ENCODE results near the gene GPHB5.
"Not testable (repeated sequence)": the region's sequence is repeated elsewhere in the genome, so short reads cannot be mapped to it uniquely, and the experiment has no call there.

GPHB5 gene, protein sequence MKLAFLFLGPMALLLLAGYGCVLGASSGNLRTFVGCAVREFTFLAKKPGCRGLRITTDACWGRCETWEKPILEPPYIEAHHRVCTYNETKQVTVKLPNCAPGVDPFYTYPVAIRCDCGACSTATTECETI

DNA sequence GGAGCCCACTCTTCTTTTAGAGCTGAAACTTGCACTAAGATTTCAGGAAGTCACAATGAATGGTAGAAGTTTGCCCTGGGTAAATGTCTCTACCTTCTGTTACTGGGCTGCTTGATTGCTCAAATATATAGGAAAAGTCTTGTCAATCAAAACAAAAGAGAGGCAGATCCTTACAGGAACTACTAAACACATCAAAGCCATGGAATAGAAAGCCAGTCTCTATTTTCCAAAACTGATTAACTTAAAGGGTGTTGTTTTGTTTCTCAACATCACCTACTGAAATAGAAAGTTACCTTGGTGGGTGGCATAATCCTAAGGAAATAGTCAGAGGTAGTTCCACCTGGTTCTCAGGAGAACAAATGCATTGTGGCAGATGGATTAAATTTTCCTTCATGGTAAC is at the start of gene GPHB5:
Gene GPHB5 (minus strand): TSS at position 101 of the 400 bp plus-strand sequence. CDS start 1,086 bp downstream, outside the sequence.
- no peak for DNase-seq (ENCODE audit: low read depth, low spot score)

GRCh38 chr14:63367742-63368364 is 49.1 kb upstream of the GPHB5 start:
- DNase-seq (ENCODE audit: low read depth, low spot score), result no peak

DNA sequence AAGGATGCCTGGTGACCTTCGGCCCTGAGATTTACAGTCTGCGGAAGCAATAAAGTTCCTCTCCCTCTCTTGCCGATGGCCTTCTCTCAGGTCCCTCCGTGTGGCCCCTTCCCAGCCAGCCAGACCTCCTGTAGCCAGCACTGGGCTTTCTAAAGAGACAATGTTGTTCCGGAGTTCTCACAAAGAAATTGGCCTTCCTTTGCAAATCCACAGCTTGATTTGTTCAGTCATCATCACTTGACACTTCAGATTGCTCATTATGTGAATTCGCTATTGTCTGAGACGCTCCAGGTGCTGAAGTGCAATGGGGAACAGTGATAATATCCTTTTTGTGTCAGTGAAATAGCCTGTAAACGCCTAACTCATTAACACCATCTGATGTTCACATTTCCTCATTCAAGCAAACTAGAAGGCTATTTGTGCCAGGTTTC is 43.7 kb upstream of the GPHB5 start:
- no peak for DNase-seq (ENCODE audit: low read depth, low spot score)

DNA sequence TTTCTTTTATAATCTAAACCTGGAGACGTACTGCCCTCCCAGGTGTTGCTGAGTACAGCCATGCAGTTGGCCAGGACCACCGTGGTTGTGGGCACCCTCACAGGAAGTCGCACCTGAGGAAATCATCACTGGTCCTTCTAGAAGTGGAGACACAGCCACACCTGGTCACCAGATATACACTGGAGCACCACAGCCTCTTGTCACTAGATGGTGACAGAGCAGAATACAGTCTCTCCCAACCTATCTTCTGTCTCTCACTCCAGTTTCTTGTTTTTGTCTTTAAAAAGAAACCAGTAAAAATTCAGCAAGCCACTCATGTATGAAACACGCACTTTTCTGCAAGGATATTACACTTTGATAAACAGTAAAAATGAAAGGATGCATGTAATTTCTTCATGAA is 43.1 kb upstream of the GPHB5 start:
- DNase-seq (ENCODE audit: low read depth, low spot score), result no peak

- DNase-seq (ENCODE audit: low read depth, low spot score), result no peak
Observed at GRCh38 chr14:63357841-63358240, 39.1 kb upstream of the GPHB5 start.

- DNase-seq (ENCODE audit: low read depth, low spot score), result no peak
Observed at GRCh38 chr14:63345826-63346225, 27.1 kb upstream of the GPHB5 start.

DNA sequence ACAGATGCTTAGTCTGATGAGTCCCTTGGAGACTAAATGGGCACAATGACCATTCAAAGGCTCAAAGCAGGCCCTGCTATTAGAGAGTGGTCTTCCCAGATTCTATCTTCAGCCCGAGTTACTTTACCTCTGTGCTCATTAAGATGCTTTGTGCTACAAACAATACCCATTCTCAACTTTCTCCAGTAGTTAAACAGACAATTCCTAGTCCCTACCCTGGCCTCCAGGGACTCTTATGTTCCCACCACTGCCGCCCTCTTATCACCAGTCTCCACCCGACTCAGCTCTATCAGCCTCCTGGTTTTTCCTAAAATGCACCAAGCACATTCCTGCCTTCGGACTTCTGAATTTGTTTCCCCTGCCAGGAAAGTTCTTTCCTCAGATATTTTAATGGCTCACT is 25.6 kb upstream of the GPHB5 start:
- no peak for DNase-seq (ENCODE audit: low read depth, low spot score)

- DNase-seq (ENCODE audit: low read depth, low spot score), result no peak
Observed at GRCh38 chr14:63343878-63344277, 25.1 kb upstream of the GPHB5 start.

- DNase-seq (ENCODE audit: low read depth, low spot score), result no peak
Observed at GRCh38 chr14:63342371-63342770, 23.6 kb upstream of the GPHB5 start.

- DNase-seq (ENCODE audit: low read depth, low spot score), result no peak
Observed at GRCh38 chr14:63328787-63329737, 10.3 kb upstream of the GPHB5 start.

DNA sequence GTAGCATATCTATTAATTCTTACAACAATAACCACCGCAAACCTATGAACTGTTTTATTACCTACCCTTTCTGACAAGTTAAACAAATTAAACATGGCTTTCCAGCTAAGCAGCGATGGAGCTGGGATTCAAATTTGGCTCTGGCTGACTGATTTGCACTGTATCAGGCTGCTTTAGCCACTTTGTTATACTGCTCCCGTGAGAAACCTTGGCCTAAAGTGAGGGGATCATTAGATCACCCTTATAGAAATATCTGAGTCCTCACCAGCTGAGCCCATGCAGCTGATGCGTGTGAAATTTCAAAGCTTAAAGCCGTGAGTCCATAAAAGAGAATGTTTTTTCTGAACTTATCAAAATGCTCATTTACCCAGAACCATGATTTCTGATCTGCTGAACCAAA is 8.1 kb upstream of the GPHB5 start:
- no peak for DNase-seq (ENCODE audit: low read depth, low spot score)

- no peak for DNase-seq (ENCODE audit: low read depth, low spot score)
Observed at GRCh38 chr14:63322897-63323573, 4.3 kb upstream of the GPHB5 start.

GRCh38 chr14:63322472-63322871 is 3.7 kb upstream of the GPHB5 start:
- no peak for DNase-seq (ENCODE audit: low read depth, low spot score)

DNA sequence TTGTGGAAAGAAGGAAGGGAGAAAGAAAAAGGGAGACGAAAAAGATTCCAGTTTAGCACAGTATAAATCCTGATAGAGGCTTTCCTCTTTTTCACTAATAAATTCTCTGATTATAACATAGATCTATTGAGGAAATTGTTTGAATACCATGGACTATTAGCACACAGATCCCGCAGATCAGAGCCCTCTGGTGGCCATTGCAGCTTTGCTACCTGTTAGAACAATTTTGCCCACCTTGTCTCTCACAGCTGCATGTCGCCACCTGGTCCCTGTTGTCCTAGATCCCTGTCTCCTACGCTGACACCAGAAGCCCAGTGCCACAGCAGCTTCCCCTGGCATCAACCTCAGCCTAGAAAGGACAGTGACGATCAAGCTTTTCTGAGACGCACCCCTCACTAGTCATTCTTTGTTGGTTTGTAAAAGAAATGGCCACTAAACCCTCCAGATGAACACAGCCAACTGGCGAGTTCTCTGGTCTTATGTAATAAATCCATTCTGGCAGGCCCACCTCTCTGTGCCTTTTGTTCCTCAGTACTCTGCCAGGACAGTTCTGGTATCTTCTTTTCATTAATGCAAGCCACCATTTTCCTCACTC is 9.9 kb downstream of the GPHB5 start:
- no peak for DNase-seq (ENCODE audit: low read depth, low spot score)

- not testable (repeated sequence) for DNase-seq (ENCODE audit: low read depth, low spot score)
Observed at GRCh38 chr14:63304429-63304828, 14.3 kb downstream of the GPHB5 start.

DNA sequence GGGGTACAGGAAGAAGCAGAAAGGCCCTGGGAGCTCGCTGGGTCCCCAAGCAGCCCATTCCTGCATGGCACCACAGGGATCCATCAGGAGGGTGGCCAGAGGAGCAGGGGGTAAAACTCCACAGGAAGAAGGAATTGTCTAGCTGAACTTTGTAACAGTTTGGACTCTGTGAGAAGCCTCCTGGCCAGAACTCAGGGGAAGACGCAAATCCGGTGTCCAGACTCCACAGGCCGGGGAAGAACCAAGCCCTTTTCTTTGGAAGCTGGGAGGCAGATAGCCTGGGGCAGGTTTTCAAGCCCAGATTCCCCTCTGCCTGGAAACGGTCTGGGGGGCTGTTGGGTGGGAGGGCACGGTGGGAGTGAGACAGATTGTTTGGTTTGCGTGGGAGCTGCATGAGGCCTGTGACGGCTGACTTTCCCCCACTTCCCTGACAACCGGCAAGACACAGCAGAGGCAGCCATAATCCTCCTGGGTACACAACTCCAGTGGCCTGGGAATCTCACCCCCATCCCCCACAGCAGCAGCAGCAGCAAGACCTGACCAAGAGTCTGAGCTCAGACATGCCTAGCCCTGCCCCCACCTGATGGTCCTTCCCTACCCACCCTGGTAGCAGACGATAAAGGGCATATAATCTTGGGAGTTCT is 16.7 kb downstream of the GPHB5 start:
- DNase-seq (ENCODE audit: low read depth, low spot score), result no peak

GRCh38 chr14:63300854-63301253 is 17.9 kb downstream of the GPHB5 start:
- no peak for DNase-seq (ENCODE audit: low read depth, low spot score)

DNA sequence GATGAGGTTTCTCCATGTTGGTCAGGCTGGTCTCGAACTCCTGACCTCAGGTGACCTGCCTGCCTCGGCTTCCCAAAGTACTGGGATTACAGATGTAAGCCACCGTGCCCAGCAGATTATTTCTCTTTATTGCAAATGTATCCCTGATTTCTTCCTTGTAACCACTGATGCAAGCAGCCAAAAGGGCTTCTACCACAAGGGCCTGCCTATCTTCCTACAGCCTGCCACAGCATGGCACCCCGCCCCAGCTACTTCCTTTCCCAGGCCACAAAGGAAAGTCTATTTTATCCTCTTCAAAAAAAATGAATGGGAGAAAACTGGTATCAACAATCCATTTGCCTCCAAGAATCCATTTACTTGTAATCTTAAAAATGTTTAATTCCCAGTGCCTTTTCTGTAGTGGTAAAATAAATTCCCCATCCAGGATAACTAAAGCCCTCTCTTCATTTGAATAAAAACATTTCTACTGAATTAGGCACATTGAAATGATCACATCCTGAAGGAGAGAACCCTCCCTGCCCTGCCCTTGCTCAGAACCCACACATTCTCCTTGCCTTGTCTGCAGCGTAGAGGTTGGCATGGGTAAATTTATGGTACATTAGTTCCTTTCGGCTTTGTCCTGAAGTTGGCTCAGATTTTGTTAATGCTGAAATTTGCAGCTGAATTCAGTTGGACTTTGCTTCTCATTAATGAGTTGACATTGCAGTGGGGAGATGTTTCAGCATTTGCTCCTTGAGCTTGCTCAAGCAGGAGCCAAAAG is 19.2 kb downstream of the GPHB5 start:
- DNase-seq (ENCODE audit: low read depth, low spot score), result no peak

- DNase-seq (ENCODE audit: low read depth, low spot score), result no peak
Observed at GRCh38 chr14:63297372-63298063, 21.2 kb downstream of the GPHB5 start.

GRCh38 chr14:63296060-63296563 is 22.6 kb downstream of the GPHB5 start:
- no peak for DNase-seq (ENCODE audit: low read depth, low spot score)

All from activated naive CD8-positive, alpha-beta T cell treated with anti-CD3 and anti-CD28 coated beads, Interleukin-2, amount 50 U/mL, for 16 hours (primary cell).